Urinary bladder (tissue), 4 donors: ENCODE data around the gene JAKMIP1. TPM values are rescaled to one million over a fixed set of nuclear protein-coding genes. Genes with fewer than 3 reads are reported as not detected.

ENCODE experiments used
- DNase-seq: peaks from one replicate; pipeline ENCODE4 v3.0.0-alpha.2; 2015; ENCODE audit errors: extremely low spot score
- H3K27ac ChIP-seq: one replicate; pipeline ENCODE4 v1.5.1; 2013; ENCODE audit warnings: low read depth, mild to moderate bottlenecking, moderate library complexity
- H3K36me3 ChIP-seq: one replicate; pipeline ENCODE4 v1.6.1; 2013; ENCODE audit warnings: mild to moderate bottlenecking, moderate library complexity; ENCODE audit not compliant: insufficient read depth
- H3K4me1 ChIP-seq: one replicate; pipeline ENCODE4 v1.6.1; 2013; ENCODE audit warnings: mild to moderate bottlenecking, moderate library complexity; ENCODE audit not compliant: insufficient read depth
- H3K4me3 ChIP-seq: one replicate; pipeline ENCODE4 v1.5.1; 2013; ENCODE audit warnings: low read depth, low read length
- WGBS: extraction: QIAGEN DNeasy Blood & Tissue Kit; methylation state at CpG from one replicate; pipeline ENCODE4 v1.1.7; 2013; 5-methylcytosine and 5-hydroxymethylcytosine counted together
- polyA plus RNA-seq: library from polyadenylated mRNA; stranded (reverse); fragments of 200-250 nt; gene quantifications from one replicate; pipeline ENCODE4 v1.2.3, GENCODE V29; 2013
- total RNA-seq: library from RNA; depleted of rRNA; stranded (reverse); fragments of >200 nt; gene quantifications from one replicate; pipeline ENCODE4 v1.2.3, GENCODE V29; 2014
- donor health status: healthy with polysubstance abuse.
- donor health status: healthy.

The JAKMIP1 gene
- total and polyA plus RNA-seq, 2 donors: 0.58 to 0.61 TPM

GRCh38 chr4:5984843-5985242 is 215.5 kb downstream of the JAKMIP1 start:
- no peak for DNase-seq

DNA sequence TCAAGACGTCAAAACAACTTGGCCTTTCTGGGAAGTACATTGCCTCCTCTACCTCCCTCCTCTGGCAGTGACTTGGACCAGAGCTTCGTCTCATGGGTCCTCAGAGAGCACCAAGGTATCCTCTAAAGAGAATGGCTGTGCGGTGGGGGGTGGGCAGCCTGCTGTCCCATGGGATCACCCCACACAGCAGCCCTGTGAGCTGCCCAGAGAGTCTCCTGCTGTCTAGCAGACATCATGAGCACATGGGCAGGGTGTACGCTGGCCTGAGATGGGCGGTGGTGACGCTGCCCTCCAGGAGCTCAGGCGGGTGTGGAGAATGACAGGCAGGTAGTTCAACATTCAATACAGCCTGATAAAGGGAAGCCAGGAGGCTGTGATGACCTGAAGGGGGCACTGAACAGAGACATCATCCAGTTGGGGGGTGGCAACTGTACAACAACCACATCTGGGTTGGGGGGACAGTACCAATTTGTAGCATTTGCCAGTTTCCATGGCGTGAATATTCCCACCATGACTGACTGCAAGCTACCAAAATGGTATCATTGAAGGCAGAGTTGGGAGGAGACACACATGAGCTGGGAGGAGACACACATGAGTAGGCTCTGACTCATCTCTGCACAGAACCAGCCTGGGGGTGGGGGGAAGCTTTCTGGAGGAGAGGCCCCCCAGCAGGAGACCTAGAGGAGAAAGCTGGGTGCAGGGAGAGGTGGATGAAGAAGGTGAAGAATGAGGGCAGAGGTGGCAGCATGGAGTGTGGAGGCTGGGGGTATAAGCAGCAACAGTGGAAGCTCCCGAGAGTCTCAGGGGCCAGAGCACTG is 218.0 kb downstream of the JAKMIP1 start:
- 81% methylated on average over 9 of the region's 9 CpGs for WGBS
- Histone ChIP-seq H3K4me1 (no peaks in the 10 kb centered on the region), H3K36me3 (no peaks in the 10 kb centered on the region), H3K4me3 (no peak overlapping the region), H3K27ac (no peak overlapping the region)
- DNase-seq: no peak

More at GRCh38 chr4:5984843-5985242, 215.5 kb downstream of the JAKMIP1 start:
- Histone ChIP-seq H3K4me3 (no peak overlapping the region), H3K27ac (no peak overlapping the region), H3K36me3 (no peaks in the 10 kb centered on the region), H3K4me1 (no peaks in the 10 kb centered on the region)

- no peaks in the 10 kb centered on the region for H3K4me1 ChIP-seq
- no peak for DNase-seq
- no peak overlapping the region for H3K4me3 ChIP-seq
- WGBS: 43% methylated on average over 3 of the region's 3 CpGs
- H3K27ac ChIP-seq: no peak overlapping the region
- H3K36me3 ChIP-seq: no peaks in the 10 kb centered on the region
Observed at GRCh38 chr4:5980436-5981155, 219.8 kb downstream of the JAKMIP1 start.

DNA sequence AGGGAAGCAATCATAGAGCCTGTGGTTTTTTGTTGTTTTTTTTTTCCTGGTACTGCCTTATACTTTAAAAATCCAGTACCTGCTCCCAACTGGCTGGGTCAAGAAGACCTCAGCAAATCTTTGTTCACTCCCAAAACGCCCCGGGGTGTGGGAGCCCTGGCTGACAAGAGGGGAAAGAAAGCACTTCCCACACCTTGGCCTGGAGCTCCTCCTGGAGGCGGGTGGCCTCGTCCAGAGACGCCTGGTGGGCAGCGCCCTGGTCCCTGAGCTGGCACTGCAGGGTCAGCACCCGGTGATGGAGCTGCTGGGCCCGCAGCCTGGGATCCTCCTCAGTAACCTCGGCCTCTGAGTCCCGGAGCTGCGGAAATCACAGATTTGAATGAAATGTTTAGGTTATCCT is 220.4 kb downstream of the JAKMIP1 start:
- Histone ChIP-seq H3K36me3 (no peaks in the 10 kb centered on the region), H3K27ac (no peak overlapping the region), H3K4me1 (no peaks in the 10 kb centered on the region), H3K4me3 (no peak overlapping the region)
- no peak for DNase-seq
- 15% methylated on average over 11 of the region's 11 CpGs for WGBS

DNA sequence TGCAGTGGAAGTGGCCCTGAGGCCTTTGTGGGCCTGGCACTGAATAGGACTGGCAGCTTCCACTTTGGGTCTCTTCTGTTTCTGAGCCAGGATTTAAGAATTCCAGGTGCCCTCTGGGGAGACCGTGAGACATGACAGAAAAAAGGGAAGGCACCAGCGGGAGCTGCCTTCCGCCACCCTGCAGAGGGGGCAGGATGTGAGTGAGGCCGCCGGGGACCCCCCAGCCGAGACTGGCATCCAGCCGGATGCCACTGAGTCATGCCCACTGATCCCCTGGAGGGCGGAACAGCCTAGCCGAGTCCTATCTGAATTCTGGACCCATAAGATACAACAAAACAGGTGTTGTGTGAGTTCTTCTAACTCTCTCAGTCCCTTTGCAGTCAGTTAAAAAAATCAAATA is 223.4 kb downstream of the JAKMIP1 start:
- 74% methylated on average over 9 of the region's 9 CpGs for WGBS
- Histone ChIP-seq H3K27ac (no peak overlapping the region), H3K4me1 (no peaks in the 10 kb centered on the region), H3K4me3 (no peak overlapping the region), H3K36me3 (no peaks in the 10 kb centered on the region)
- no peak for DNase-seq

DNA sequence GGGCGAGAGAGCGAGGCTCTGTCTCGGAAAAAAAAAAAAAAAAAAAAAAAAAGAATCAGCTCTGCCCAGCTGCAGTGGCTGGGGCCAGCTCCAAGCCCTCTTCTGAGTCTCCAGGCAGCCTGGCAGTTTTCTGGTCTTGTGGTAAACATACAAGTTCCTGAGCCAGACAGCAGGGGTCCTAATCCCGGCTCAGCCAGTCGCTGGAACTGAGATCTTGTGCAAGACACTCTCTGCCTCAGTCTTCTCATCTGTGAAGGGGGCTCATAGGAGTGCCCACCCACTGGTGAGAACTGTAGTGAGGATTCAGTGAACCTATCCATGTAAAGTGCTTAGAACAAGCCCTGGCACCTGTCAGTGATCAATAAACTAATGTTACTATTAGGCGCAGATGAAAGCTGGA is 223.9 kb downstream of the JAKMIP1 start:
- DNase-seq: no peak
- no peaks in the 10 kb centered on the region for H3K36me3 ChIP-seq
- no peak overlapping the region for H3K27ac ChIP-seq
- WGBS: 79% methylated on average over 6 of the region's 6 CpGs
- no peak overlapping the region for H3K4me3 ChIP-seq
- H3K4me1 ChIP-seq: no peaks in the 10 kb centered on the region

Other genes with a start within 250 kb of the JAKMIP1 start
- 0.32 TPM for gene C4orf50, start 182.1 kb downstream of the JAKMIP1 start, total RNA-seq
- 0.04 TPM for gene C4orf50, start 182.1 kb downstream of the JAKMIP1 start, polyA plus RNA-seq
- gene WFS1, start 69.3 kb upstream of the JAKMIP1 start, total RNA-seq: 20.5 TPM
- 85.3 TPM for gene WFS1, start 69.3 kb upstream of the JAKMIP1 start, polyA plus RNA-seq